SJSA1 (cell line): ENCODE results near the gene NPAS3. TPM values are rescaled to one million over a fixed set of nuclear protein-coding genes. Genes with fewer than 3 reads are reported as not detected.

ENCODE experiments used
- DNase-seq, 2 experiments: peaks; one replicate each; pipeline ENCODE4 v3.0.0-alpha.2; 2015 to 2020; ENCODE audit warnings: low spot score in 2 of 2, low read depth in 1 of 2
- H3K27ac ChIP-seq: fragments of 250-450 bp; sonication (Bioruptor Pico); 2 replicates; pipeline ENCODE4 v1.5.1; 2020; ENCODE audit warnings: mild to moderate bottlenecking, moderate library complexity
- H3K27me3 ChIP-seq: fragments of 250-450 bp; sonication (Bioruptor Pico); replicated peaks from 2 replicates; pipeline ENCODE4 v1.5.1; 2020; ENCODE audit warnings: mild to moderate bottlenecking, moderate library complexity
- H3K36me3 ChIP-seq: fragments of 250-450 bp; sonication (Bioruptor Pico); 2 replicates; pipeline ENCODE4 v1.5.1; 2020; ENCODE audit warnings: mild to moderate bottlenecking
- H3K4me1 ChIP-seq: fragments of 250-450 bp; sonication (Bioruptor Pico); replicated peaks from 2 replicates; pipeline ENCODE4 v1.6.1; 2021; ENCODE audit warnings: mild to moderate bottlenecking
- H3K4me3 ChIP-seq: fragments of 250-450 bp; sonication (Bioruptor Pico); 2 replicates; pipeline ENCODE4 v1.5.1; 2020; ENCODE audit warnings: mild to moderate bottlenecking
- H3K9me3 ChIP-seq: fragments of 250-450 bp; sonication (Bioruptor Pico); replicated peaks from 2 replicates; pipeline ENCODE4 v1.5.1; 2020; ENCODE audit warnings: mild to moderate bottlenecking
- total RNA-seq: library from RNA; depleted of rRNA; stranded (reverse); fragments of >200 nt; shearing (Covaris generic); gene quantifications from 2 replicates; pipeline ENCODE4 v1.2.3, GENCODE V29; 2014

Gene NPAS3
- total RNA-seq, 1 experiment from 2014 or later: 0.26 TPM

GRCh38 chr14:33103489-33103888 is 164.8 kb downstream of the NPAS3 start:
- Histone ChIP-seq H3K27ac (no peak overlapping the region), H3K9me3 (no peaks in the 10 kb centered on the region), H3K36me3 (no peaks in the 10 kb centered on the region), H3K4me3 (no peak overlapping the region), H3K4me1 (no peaks in the 10 kb centered on the region), H3K27me3 (no peaks in the 10 kb centered on the region)
- DNase-seq: no peak

- DNase-seq: no peak
- Histone ChIP-seq H3K4me1 (no peaks in the 10 kb centered on the region), H3K9me3 (no peaks in the 10 kb centered on the region), H3K4me3 (no peak overlapping the region), H3K27ac (no peak overlapping the region), H3K36me3 (no peaks in the 10 kb centered on the region), H3K27me3 (no peaks in the 10 kb centered on the region)
These were observed 165.3 kb downstream of the NPAS3 start for GRCh38 chr14:33103966-33104365.

- H3K4me1 ChIP-seq: no peaks in the 10 kb centered on the region
- H3K4me3 ChIP-seq: no peak overlapping the region
- no peak overlapping the region for H3K27ac ChIP-seq
- H3K27me3 ChIP-seq: no peaks in the 10 kb centered on the region
- DNase-seq: no peak
- no peaks in the 10 kb centered on the region for H3K36me3 ChIP-seq
- no peaks in the 10 kb centered on the region for H3K9me3 ChIP-seq
These were observed 172.2 kb downstream of the NPAS3 start for GRCh38 chr14:33110737-33111443.

DNA sequence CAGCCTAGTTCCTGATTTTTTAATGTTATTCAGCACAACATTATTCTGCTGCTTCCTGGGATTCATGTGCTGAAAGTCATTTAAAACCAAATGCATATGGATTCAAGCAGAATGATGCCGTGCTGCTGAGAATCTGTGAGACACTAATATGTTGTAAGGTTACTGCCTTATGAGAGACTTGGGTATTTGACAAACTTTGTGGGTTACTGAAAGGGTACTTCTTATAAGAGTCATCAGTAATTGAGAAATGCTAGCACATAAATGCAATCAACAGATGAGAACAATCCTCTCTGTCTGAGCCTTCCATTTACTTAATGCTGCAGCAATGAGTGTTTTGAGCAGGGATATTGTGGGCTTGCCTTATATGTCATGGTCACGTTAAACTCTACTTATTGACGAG is 175.7 kb downstream of the NPAS3 start:
- DNase-seq: no peak
- Histone ChIP-seq H3K27me3 (no peaks in the 10 kb centered on the region), H3K9me3 (no peaks in the 10 kb centered on the region), H3K36me3 (no peaks in the 10 kb centered on the region), H3K4me1 (no peaks in the 10 kb centered on the region), H3K4me3 (no peak overlapping the region), H3K27ac (no peak overlapping the region)

DNA sequence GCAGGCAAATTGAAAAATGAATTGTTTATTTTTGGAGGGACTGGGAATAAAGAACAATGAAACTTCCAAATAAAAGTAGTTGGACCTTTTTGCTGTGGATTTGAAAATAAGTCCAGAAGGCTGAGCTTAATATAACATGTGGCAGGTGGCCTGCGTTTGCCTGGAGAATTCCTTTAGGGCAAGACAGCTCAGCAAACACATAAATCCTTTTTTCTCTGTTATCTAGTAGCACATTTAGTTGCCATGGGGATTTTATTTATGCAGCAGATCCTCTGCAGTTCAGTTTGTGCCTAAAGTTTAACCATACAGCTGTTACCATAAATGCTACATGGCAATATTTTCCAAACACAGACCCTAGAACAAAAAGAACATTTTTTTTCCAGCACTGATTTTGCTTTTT is 180.0 kb downstream of the NPAS3 start:
- H3K27ac ChIP-seq: no peak overlapping the region
- no peaks in the 10 kb centered on the region for H3K9me3 ChIP-seq
- DNase-seq: no peak
- no peaks in the 10 kb centered on the region for H3K36me3 ChIP-seq
- no peaks in the 10 kb centered on the region for H3K4me1 ChIP-seq
- H3K27me3 ChIP-seq: no peaks in the 10 kb centered on the region
- H3K4me3 ChIP-seq: no peak overlapping the region

DNA sequence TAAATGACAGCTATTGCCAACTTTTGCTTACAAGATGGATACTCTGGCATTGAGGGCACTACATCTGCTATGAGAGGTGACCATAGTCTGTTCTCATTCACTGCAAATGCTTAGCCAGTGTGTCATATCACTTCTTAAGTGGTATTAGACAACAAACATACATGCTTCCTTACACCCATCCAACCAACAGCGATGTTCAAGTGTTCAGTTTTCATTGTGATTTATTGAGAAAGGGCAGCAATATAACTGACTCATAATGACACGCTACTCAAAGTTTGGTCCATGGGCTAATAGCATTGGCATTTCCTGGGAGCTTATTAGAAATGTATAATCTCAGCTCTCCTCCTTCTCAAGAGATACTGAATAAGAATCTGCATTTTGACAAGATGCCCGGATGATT is 181.7 kb downstream of the NPAS3 start:
- no peaks in the 10 kb centered on the region for H3K9me3 ChIP-seq
- H3K36me3 ChIP-seq: no peaks in the 10 kb centered on the region
- H3K27ac ChIP-seq: no peak overlapping the region
- DNase-seq: no peak
- no peaks in the 10 kb centered on the region for H3K27me3 ChIP-seq
- no peak overlapping the region for H3K4me3 ChIP-seq
- H3K4me1 ChIP-seq: no peaks in the 10 kb centered on the region

DNA sequence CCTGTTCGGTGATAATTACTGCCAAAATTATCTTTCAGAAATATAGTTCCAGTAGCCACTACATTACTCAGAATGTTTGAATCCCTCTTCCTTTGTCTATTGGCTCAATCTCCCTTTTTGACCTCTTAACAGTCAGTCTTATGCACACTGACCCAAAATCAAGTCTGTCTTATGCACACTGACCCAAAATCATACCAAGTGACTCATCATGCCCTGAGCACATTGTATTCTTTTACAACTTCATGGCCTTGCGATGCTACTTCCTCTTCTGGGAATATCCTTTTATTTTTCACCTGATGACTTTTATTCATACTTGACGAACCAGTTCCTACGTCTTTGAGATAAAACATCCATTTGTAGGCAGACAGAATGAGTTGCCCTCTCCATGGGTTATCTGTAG is 182.3 kb downstream of the NPAS3 start:
- no peak for DNase-seq
- Histone ChIP-seq H3K27ac (no peak overlapping the region), H3K36me3 (no peaks in the 10 kb centered on the region), H3K4me1 (no peaks in the 10 kb centered on the region), H3K4me3 (no peak overlapping the region), H3K9me3 (no peaks in the 10 kb centered on the region), H3K27me3 (no peaks in the 10 kb centered on the region)

GRCh38 chr14:33123281-33123680 is 184.6 kb downstream of the NPAS3 start:
- no peak overlapping the region for H3K4me3 ChIP-seq
- H3K9me3 ChIP-seq: no peaks in the 10 kb centered on the region
- no peak for DNase-seq
- H3K36me3 ChIP-seq: no peaks in the 10 kb centered on the region
- no peaks in the 10 kb centered on the region for H3K27me3 ChIP-seq
- no peaks in the 10 kb centered on the region for H3K4me1 ChIP-seq
- H3K27ac ChIP-seq: no peak overlapping the region

DNA sequence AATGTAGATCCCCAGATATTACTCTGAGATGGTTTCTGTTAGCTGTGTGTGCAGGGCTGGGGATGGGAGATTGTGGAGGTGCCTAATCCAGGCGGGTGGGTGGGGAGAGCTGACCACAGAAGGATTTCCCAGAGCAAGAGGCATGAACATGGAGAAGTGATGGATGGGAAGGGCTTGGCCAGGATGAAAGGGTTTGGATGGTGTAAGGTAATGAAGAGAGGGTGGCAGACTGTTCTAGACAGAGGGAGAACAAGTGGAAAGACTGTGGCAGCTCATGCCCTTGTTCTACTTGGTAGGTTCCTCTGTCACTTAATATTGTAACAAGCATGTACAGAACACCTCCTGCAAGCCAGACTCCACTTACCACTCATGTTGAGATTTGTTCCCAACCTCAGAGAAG is 187.8 kb downstream of the NPAS3 start:
- Histone ChIP-seq H3K4me3 (no peak overlapping the region), H3K9me3 (no peaks in the 10 kb centered on the region), H3K27me3 (no peaks in the 10 kb centered on the region), H3K4me1 (no peaks in the 10 kb centered on the region), H3K36me3 (no peaks in the 10 kb centered on the region), H3K27ac (no peak overlapping the region)
- no peak for DNase-seq

GRCh38 chr14:33127531-33127930 is 188.9 kb downstream of the NPAS3 start:
- DNase-seq: no peak
- Histone ChIP-seq H3K27ac (no peak overlapping the region), H3K9me3 (no peaks in the 10 kb centered on the region), H3K27me3 (no peaks in the 10 kb centered on the region), H3K36me3 (no peaks in the 10 kb centered on the region), H3K4me1 (no peaks in the 10 kb centered on the region), H3K4me3 (no peak overlapping the region)

- Histone ChIP-seq H3K36me3 (no peaks in the 10 kb centered on the region), H3K27ac (no peak overlapping the region), H3K27me3 (no peaks in the 10 kb centered on the region; the same call in 1 of the 2 replicates), H3K9me3 (no peaks in the 10 kb centered on the region), H3K4me1 (no peaks in the 10 kb centered on the region), H3K4me3 (no peak overlapping the region)
- DNase-seq: no peak
These were observed 193.1 kb downstream of the NPAS3 start for GRCh38 chr14:33131801-33132200.

- Histone ChIP-seq H3K4me3 (no peak overlapping the region), H3K36me3 (no peaks in the 10 kb centered on the region), H3K27ac (no peak overlapping the region), H3K9me3 (no peaks in the 10 kb centered on the region), H3K4me1 (no peaks in the 10 kb centered on the region), H3K27me3 (no peaks in the 10 kb centered on the region; the same call in 1 of the 2 replicates)
- no peak for DNase-seq
These were observed 195.5 kb downstream of the NPAS3 start for GRCh38 chr14:33134162-33134561.

GRCh38 chr14:33134975-33135374 is 196.3 kb downstream of the NPAS3 start:
- no peak overlapping the region for H3K27ac ChIP-seq
- no peak for DNase-seq
- H3K9me3 ChIP-seq: no peaks in the 10 kb centered on the region
- no peak overlapping the region for H3K4me3 ChIP-seq
- no peaks in the 10 kb centered on the region for H3K4me1 ChIP-seq
- H3K36me3 ChIP-seq: no peaks in the 10 kb centered on the region
- H3K27me3 ChIP-seq: no peaks in the 10 kb centered on the region; the same call in 1 of the 2 replicates

DNA sequence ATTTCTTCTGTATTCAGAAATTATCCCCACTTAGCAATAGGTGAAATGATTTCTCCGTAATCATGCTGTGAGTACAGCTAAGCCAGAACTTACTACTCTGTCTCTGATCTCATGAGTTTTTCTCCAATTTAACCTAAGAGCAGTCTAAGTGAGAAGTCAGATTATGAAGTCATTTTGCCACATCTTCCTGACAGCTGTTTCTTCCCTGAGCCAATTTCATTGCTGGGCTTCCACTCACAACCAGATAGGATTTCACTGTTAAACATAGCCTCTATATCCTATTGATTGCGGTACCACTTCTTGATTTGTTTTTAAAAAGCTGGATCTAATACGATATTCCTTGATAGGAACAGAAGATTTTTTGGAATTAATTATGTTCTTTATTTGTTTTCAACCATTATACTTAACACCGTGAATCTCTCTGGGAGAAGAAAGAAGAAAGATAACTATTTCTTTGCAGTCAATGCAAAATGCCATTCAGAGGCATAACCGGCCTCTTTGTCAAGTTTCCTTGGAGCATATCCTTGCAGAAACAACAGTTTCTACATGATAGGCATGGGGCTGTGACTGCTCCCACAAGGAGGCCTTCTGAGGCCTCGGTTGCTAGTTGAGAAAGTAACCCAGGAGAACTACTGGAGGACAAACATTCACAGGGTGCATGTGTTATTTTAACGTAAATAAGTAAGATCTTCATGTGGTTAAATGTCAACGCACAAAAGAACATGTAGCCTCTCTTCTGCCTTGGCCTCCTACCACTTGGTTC is 212.2 kb downstream of the NPAS3 start:
- Histone ChIP-seq H3K4me3 (no peak overlapping the region), H3K36me3 (no peaks in the 10 kb centered on the region), H3K9me3 (no peaks in the 10 kb centered on the region), H3K27me3 (no peaks in the 10 kb centered on the region), H3K27ac (no peak overlapping the region), H3K4me1 (no peaks in the 10 kb centered on the region; the same call in 1 of the 2 replicates)
- no peak for DNase-seq
